HG03159 (cell line): ENCODE measurements around the gene BLACAT1.
"Not testable (repeated sequence)": the region's sequence is repeated elsewhere in the genome, so short reads cannot be mapped to it uniquely, and the experiment has no call there.

Experiments
- ATAC-seq: cut with Tn5 transposase; IDR thresholded peaks from one replicate; pipeline ENCODE4 v1.9.1; 2021; ENCODE audit warnings: mild to moderate bottlenecking, moderate library complexity; ENCODE audit not compliant: unreplicated experiment

The BLACAT1 gene

GRCh38 chr1:205421798-205422197, 34.0 kb downstream of the BLACAT1 start, which contains the start of gene LEMD1:
LEMD1 (minus strand) TSS chr1:205422056; CDS start chr1:205420536, 1,520 bp downstream.
- ATAC-seq: no peak

- ATAC-seq: no peak
Observed at GRCh38 chr1:205420938-205421337, 34.9 kb downstream of the BLACAT1 start.

- no peak for ATAC-seq
Observed at GRCh38 chr1:205417870-205418635, 37.8 kb downstream of the BLACAT1 start.

GRCh38 chr1:205416322-205416721, 39.5 kb downstream of the BLACAT1 start:
- no peak for ATAC-seq

GRCh38 chr1:205410581-205411298, 45.1 kb downstream of the BLACAT1 start:
- ATAC-seq: no peak

- no peak for ATAC-seq
Observed at GRCh38 chr1:205407970-205408369, 47.9 kb downstream of the BLACAT1 start.

GRCh38 chr1:205406252-205406651, 49.6 kb downstream of the BLACAT1 start:
- ATAC-seq: not testable (repeated sequence)
